GM23338 (cell line): Measurements from ENCODE around the gene PCBP3. TPM values are rescaled to one million over a fixed set of nuclear protein-coding genes. Genes with fewer than 3 reads are reported as not detected.

Experiments
- ATAC-seq: fragments of 200-7000 bp; cut with Tn5 transposase; 3 replicates; pipeline ENCODE4 v1.9.1; 2020
- DNase-seq: peaks from one replicate; pipeline ENCODE4 v3.0.0-alpha.2; 2015; ENCODE audit warnings: low spot score
- H2AFZ ChIP-seq: fragments of 200-600 bp; sonication (generic); 2 replicates; pipeline ENCODE4 v1.8.0; 2016; ENCODE audit warnings: antibody characterized with exemption, mild to moderate bottlenecking, moderate library complexity
- H3F3A ChIP-seq: fragments of 200-600 bp; sonication (generic); replicated peaks from 2 replicates; pipeline ENCODE4 v1.8.0; 2017; ENCODE audit warnings: antibody characterized with exemption, mixed run types, low read depth
- H3K27ac ChIP-seq: fragments of 200-600 bp; sonication (generic); 2 replicates; pipeline ENCODE4 v1.6.1; 2016; ENCODE audit warnings: low read depth
- H3K27me3 ChIP-seq: fragments of 200-600 bp; sonication (generic); 2 replicates; pipeline ENCODE4 v1.8.0; 2016; ENCODE audit warnings: mild to moderate bottlenecking, mixed run types, moderate library complexity; ENCODE audit not compliant: insufficient read depth
- H3K36me3 ChIP-seq: fragments of 200-600 bp; sonication (generic); 2 replicates; pipeline ENCODE4 v1.8.0; 2016; ENCODE audit warnings: mild to moderate bottlenecking; ENCODE audit not compliant: insufficient read depth
- H3K4me1 ChIP-seq: fragments of 200-600 bp; sonication (generic); 2 replicates; pipeline ENCODE4 v1.8.0; 2016; ENCODE audit warnings: mild to moderate bottlenecking, moderate library complexity; ENCODE audit not compliant: insufficient read depth
- H3K4me2 ChIP-seq: fragments of 200-600 bp; sonication (generic); 2 replicates; pipeline ENCODE4 v1.7.1; 2017; ENCODE audit warnings: mixed run types
- H3K4me3 ChIP-seq: fragments of 200-600 bp; sonication (generic); 2 replicates; pipeline ENCODE4 v1.6.1; 2016; ENCODE audit warnings: mixed run types
- H3K79me2 ChIP-seq: fragments of 200-600 bp; sonication (generic); replicated peaks from 2 replicates; pipeline ENCODE4 v1.8.0; 2017; ENCODE audit warnings: mild to moderate bottlenecking; ENCODE audit not compliant: insufficient read depth
- H3K9me2 ChIP-seq: fragments of 200-600 bp; sonication (generic); 2 replicates; pipeline ENCODE4 v1.8.0; 2017; ENCODE audit not compliant: insufficient read depth
- H4K20me1 ChIP-seq: fragments of 200-600 bp; sonication (generic); replicated peaks from 2 replicates; pipeline ENCODE4 v1.8.0; 2017; ENCODE audit warnings: mild to moderate bottlenecking; ENCODE audit not compliant: insufficient read depth
- H3K27ac Mint-ChIP-seq: 2 replicates; pipeline ENCODE4 v1.8.0; 2020; ENCODE audit warnings: inconsistent platforms, mild to moderate bottlenecking, moderate library complexity, mixed read lengths
- H3K27me3 Mint-ChIP-seq: 3 replicates; pipeline ENCODE4 v1.8.0; 2022; ENCODE audit warnings: low read depth, mild to moderate bottlenecking, moderate library complexity, mixed read lengths, inconsistent platforms; ENCODE audit not compliant: insufficient read depth, poor library complexity
- H3K36me3 Mint-ChIP-seq: 3 replicates; pipeline ENCODE4 v1.8.0; 2021; ENCODE audit warnings: low read depth, mild to moderate bottlenecking, inconsistent platforms, moderate library complexity, mixed read lengths
- H3K4me1 Mint-ChIP-seq: 3 replicates; pipeline ENCODE4 v1.8.0; 2020; ENCODE audit warnings: mild to moderate bottlenecking, inconsistent platforms, mixed read lengths
- H3K4me3 Mint-ChIP-seq: 3 replicates; pipeline ENCODE4 v1.8.0; 2021; ENCODE audit warnings: moderate library complexity, mild to moderate bottlenecking, inconsistent platforms, mixed read lengths
- H3K9me3 Mint-ChIP-seq: 3 replicates; pipeline ENCODE4 v1.8.0; 2020; ENCODE audit warnings: moderate library complexity, mild to moderate bottlenecking, inconsistent platforms, mixed read lengths
- CREB1 ChIP-seq: fragments of 250-450 bp; sonication (Bioruptor Pico); IDR thresholded peaks from 2 replicates; pipeline ENCODE4 v1.5.0; 2020; ENCODE audit warnings: low read depth, mild to moderate bottlenecking, moderate library complexity
- EZH2 ChIP-seq: fragments of 200-600 bp; sonication (generic); IDR thresholded peaks from one replicate; pipeline ENCODE4 v1.8.0; 2017; ENCODE audit warnings: antibody characterized with exemption, mild to moderate bottlenecking, low read depth; ENCODE audit not compliant: unreplicated experiment
- EZH2phosphoT487 ChIP-seq: fragments of 200-600 bp; sonication (generic); IDR thresholded peaks from one replicate; pipeline ENCODE4 v1.8.1; 2018; ENCODE audit warnings: antibody characterized with exemption; ENCODE audit not compliant: unreplicated experiment
- POLR2AphosphoS5 ChIP-seq: IDR thresholded peaks from 2 replicates; pipeline ENCODE4 v1.6.1; 2016; ENCODE audit warnings: antibody characterized with exemption, low read depth
- REST ChIP-seq: IDR thresholded peaks from one replicate; pipeline ENCODE4 v1.6.1; 2018; ENCODE audit warnings: antibody characterized with exemption; ENCODE audit not compliant: unreplicated experiment
- STAT1 ChIP-seq: IDR thresholded peaks from one replicate; pipeline ENCODE4 v1.6.1; 2016; ENCODE audit warnings: antibody characterized with exemption; ENCODE audit not compliant: unreplicated experiment
- ZNF331 ChIP-seq: fragments of 250-450 bp; sonication (Bioruptor Pico); IDR thresholded peaks from 2 replicates; pipeline ENCODE4 v1.5.0; 2020; ENCODE audit warnings: low read depth, mild to moderate bottlenecking, moderate library complexity
- ZNF462 ChIP-seq: fragments of 250-450 bp; sonication (Bioruptor Pico); IDR thresholded peaks from 2 replicates; pipeline ENCODE4 v1.5.0; 2020; ENCODE audit warnings: mild to moderate bottlenecking, moderate library complexity
- polyA plus RNA-seq: library from polyadenylated mRNA; unstranded; fragments of >200 nt; fragmentation: Nextera tagmentation; extraction: Ambion mirVana; gene quantifications from 2 replicates; pipeline ENCODE4 v1.2.1, GENCODE V29; 2016
- total RNA-seq: library from RNA; depleted of rRNA; stranded (reverse); fragments of >200 nt; shearing (Covaris generic); gene quantifications from 2 replicates; pipeline ENCODE4 v1.2.3, GENCODE V29; 2014
- TF ChIP-seq, protein P1 (sequence below): IDR thresholded peaks from 2 replicates; pipeline ENCODE4 v1.6.1; 2016; ENCODE audit warnings: antibody characterized with exemption

Gene PCBP3
- total and polyA plus RNA-seq, 2 experiments from 2014 or later = 7.1 to 9.1 TPM

DNA sequence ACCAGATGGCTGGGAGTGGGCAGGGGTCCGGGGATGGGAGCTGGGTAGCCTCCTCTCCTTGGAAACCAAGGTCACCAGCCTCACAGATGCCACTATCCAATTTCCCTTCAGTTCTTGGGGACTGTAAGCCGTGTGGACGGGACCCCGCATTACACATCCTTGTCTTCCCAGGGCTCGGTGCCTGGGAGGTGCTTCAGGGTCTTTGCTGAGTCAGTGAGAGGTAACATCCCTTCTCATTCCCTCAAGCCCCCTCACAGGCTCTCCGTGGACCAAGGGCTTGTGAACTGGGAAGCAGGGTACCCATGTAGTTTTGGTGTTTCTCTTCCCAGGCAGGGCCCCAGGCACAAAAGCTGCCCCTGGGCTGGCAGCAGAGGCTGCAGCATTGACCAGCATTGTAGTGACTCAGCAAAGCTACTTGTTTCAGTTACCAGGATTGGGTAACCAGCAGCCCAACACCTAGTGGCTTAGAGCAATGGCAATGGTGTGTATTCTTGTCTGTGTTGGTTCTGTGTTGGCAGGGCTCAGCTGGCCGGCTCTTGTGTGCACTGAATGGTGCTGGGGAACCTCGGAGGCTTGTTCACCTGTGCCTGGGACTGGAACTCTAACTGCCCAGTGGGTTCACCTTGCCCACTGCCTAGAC is 24.6 kb upstream of the PCBP3 start:
- Mint-ChIP-seq H3K4me3 (no peak overlapping the region), H3K27me3 (peaks cover 6% of the 10 kb centered on the region), H3K9me3 (peaks cover 6% of the 10 kb centered on the region), H3K27ac (no peak overlapping the region), H3K36me3 (no peaks in the 10 kb centered on the region), H3K4me1 (peaks cover 13% of the 10 kb centered on the region; the same call in 2 of the 3 replicates)
- Histone ChIP-seq H3K9me2 (no peaks in the 10 kb centered on the region), H3K4me2 (no peak overlapping the region), H3K4me3 (no peak overlapping the region), H3F3A (no peaks in the 10 kb centered on the region), H3K4me1 (no peaks in the 10 kb centered on the region), H3K27ac (no peak overlapping the region), H3K27me3 (no peaks in the 10 kb centered on the region), H3K79me2 (no peaks in the 10 kb centered on the region), H2AFZ (no peak overlapping the region), H4K20me1 (no peaks in the 10 kb centered on the region), H3K36me3 (no peaks in the 10 kb centered on the region)
- TF ChIP-seq CREB1 (CRISPR knock-in tag) (no peak), ZNF331 (CRISPR knock-in tag) (peak; percentile 92), POLR2AphosphoS5 (no peak)
- DNase-seq (no peak), ATAC-seq (no peak)

DNA sequence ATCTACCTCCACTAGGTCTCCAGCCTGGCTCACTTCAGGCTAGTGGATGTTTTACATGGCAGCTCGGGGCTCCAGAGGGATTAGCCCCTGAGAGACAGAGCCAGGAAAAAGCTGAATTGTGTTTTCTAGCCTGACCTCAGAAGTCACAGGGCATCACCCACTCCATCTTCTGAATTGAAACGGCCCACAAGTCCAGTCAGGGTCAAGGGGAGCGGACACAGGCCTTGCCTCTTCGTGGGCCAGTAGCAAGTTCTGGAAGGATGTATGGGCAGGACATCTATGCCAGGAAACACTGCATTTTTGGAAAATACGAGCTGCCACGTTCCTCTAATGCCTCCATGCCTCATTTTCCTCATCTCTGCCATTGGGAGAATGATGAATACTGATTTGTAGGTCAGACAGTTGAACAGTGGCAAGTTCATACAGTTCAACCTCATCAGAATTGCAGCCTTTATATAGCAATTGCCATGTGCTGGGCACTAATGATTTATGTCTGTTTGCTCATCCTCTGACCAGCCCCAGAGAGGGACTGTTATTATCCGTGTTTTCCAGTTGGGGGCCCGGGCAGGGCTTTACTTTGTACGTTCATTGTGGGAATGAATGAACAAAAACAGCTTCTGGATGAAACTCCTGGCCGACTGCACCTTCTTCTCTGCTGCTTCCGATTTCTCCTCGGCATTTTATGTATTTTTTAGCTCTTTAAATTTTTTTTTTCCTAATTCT is 23.2 kb upstream of the PCBP3 start:
- Mint-ChIP-seq H3K36me3 (no peaks in the 10 kb centered on the region), H3K27ac (no peak overlapping the region), H3K4me3 (no peak overlapping the region), H3K27me3 (peaks cover 6% of the 10 kb centered on the region), H3K4me1 (peaks cover 10% of the 10 kb centered on the region; the same call in 2 of the 3 replicates), H3K9me3 (peaks cover 6% of the 10 kb centered on the region)
- ATAC-seq (no peak), DNase-seq (no peak)
- Histone ChIP-seq H3K27ac (no peak overlapping the region), H3K4me2 (no peak overlapping the region), H3K4me3 (no peak overlapping the region), H3K36me3 (no peaks in the 10 kb centered on the region), H3K27me3 (no peaks in the 10 kb centered on the region), H2AFZ (no peak overlapping the region), H4K20me1 (no peaks in the 10 kb centered on the region), H3F3A (no peaks in the 10 kb centered on the region), H3K79me2 (no peaks in the 10 kb centered on the region), H3K4me1 (no peaks in the 10 kb centered on the region), H3K9me2 (no peaks in the 10 kb centered on the region)
- TF ChIP-seq ZNF331 (CRISPR knock-in tag) = no peak
- no peak for TF ChIP-seq STAT1
- no peak for TF ChIP-seq ZNF462 (CRISPR knock-in tag)
- TF ChIP-seq REST = no peak
- TF ChIP-seq EZH2phosphoT487 = no peak
- TF ChIP-seq CREB1 (CRISPR knock-in tag) = no peak
- TF ChIP-seq, protein P1, sequence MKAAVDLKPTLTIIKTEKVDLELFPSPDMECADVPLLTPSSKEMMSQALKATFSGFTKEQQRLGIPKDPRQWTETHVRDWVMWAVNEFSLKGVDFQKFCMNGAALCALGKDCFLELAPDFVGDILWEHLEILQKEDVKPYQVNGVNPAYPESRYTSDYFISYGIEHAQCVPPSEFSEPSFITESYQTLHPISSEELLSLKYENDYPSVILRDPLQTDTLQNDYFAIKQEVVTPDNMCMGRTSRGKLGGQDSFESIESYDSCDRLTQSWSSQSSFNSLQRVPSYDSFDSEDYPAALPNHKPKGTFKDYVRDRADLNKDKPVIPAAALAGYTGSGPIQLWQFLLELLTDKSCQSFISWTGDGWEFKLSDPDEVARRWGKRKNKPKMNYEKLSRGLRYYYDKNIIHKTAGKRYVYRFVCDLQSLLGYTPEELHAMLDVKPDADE = no peak
- no peak for TF ChIP-seq POLR2AphosphoS5
- TF ChIP-seq EZH2 = no peak
